Brain microvascular endothelial cell (primary cell): ENCODE data around the gene TIFAB.

Experiments used
- DNase-seq: peaks from one replicate; pipeline ENCODE4 v3.0.0-alpha.2; 2020
- H3K27ac ChIP-seq: fragments of 250-450 bp; sonication (Bioruptor Pico); 2 replicates; pipeline ENCODE4 v1.5.1; 2020; ENCODE audit warnings: mild to moderate bottlenecking, moderate library complexity
- H3K27me3 ChIP-seq: fragments of 250-450 bp; sonication (Bioruptor Pico); replicated peaks from 2 replicates; pipeline ENCODE4 v1.5.1; 2020; ENCODE audit warnings: mild to moderate bottlenecking
- H3K36me3 ChIP-seq: fragments of 250-450 bp; sonication (Bioruptor Pico); replicated peaks from 2 replicates; pipeline ENCODE4 v1.5.1; 2020; ENCODE audit warnings: mild to moderate bottlenecking
- H3K4me3 ChIP-seq: 2 replicates; pipeline ENCODE4 v1.5.1; 2011; ENCODE audit warnings: low read depth, mild to moderate bottlenecking, control low read depth, low read length, moderate library complexity
- CTCF ChIP-seq: IDR thresholded peaks from 2 replicates; pipeline ENCODE4 v1.5.1; 2011; ENCODE audit warnings: low read depth, mild to moderate bottlenecking, moderate library complexity, low read length, control low read depth, inconsistent platforms; ENCODE audit errors: missing control alignments
- in situ Hi-C: cut with HindIII; loops from 2 replicates; pipeline ENCODE4 v1.10.0; 2017; ENCODE audit warnings: low sequenced_read_pairs, low pct_ligation_motif_present

TIFAB gene

GRCh38 chr5:135454946-135455345 lies 2.8 kb upstream of the TIFAB start:
- no peak overlapping the region for H3K4me3 ChIP-seq
- no peaks in the 10 kb centered on the region for H3K36me3 ChIP-seq
- DNase-seq: no peak
- no peak for TF ChIP-seq CTCF
- no peak overlapping the region for H3K27ac ChIP-seq
- H3K27me3 ChIP-seq: peaks cover 17% of the 10 kb centered on the region
- in situ Hi-C loops: no loop called here

- Histone ChIP-seq H3K27me3 (peaks cover 7% of the 10 kb centered on the region), H3K36me3 (no peaks in the 10 kb centered on the region), H3K4me3 (no peak overlapping the region), H3K27ac (no peak overlapping the region)
- no peak for DNase-seq
- no peak for TF ChIP-seq CTCF
- in situ Hi-C loops: no loop called here
These were observed 1.5 kb upstream of the TIFAB start for GRCh38 chr5:135453613-135454012.

GRCh38 chr5:135451581-135452320 lies 400 bp downstream of the TIFAB start:
- DNase-seq: no peak
- no peak overlapping the region for H3K4me3 ChIP-seq
- H3K27ac ChIP-seq: no peak overlapping the region
- in situ Hi-C loops: no loop called here
- no peak for TF ChIP-seq CTCF
- H3K27me3 ChIP-seq: peaks cover 4% of the 10 kb centered on the region
- no peaks in the 10 kb centered on the region for H3K36me3 ChIP-seq

GRCh38 chr5:135450952-135451351 lies 1.2 kb downstream of the TIFAB start:
- Histone ChIP-seq H3K36me3 (no peaks in the 10 kb centered on the region), H3K4me3 (no peak overlapping the region), H3K27ac (no peak overlapping the region), H3K27me3 (peaks cover 4% of the 10 kb centered on the region)
- TF ChIP-seq CTCF: no peak
- DNase-seq: no peak
- in situ Hi-C loops: no loop called here

- H3K27ac ChIP-seq: no peak overlapping the region
- no peaks in the 10 kb centered on the region for H3K36me3 ChIP-seq
- in situ Hi-C loops: no loop called here
- H3K27me3 ChIP-seq: peaks cover 4% of the 10 kb centered on the region
- DNase-seq: no peak
- TF ChIP-seq CTCF: no peak
- H3K4me3 ChIP-seq: no peak overlapping the region
These were observed 1.8 kb downstream of the TIFAB start for GRCh38 chr5:135450336-135450735.

- DNase-seq: no peak
- H3K4me3 ChIP-seq: no peak overlapping the region
- in situ Hi-C loops: no loop called here
- no peak overlapping the region for H3K27ac ChIP-seq
- no peak for TF ChIP-seq CTCF
- H3K27me3 ChIP-seq: peaks cover 4% of the 10 kb centered on the region
- H3K36me3 ChIP-seq: no peaks in the 10 kb centered on the region
These were observed 2.5 kb downstream of the TIFAB start for GRCh38 chr5:135449644-135450043.
